Stimulated activated memory B cell treated with anti-CD40 and anti-IgM and Interleukin-4, amounts not matched to agents 10 μg/mL and 1 μg/mL and 100 μg/mL, for 72 hours (primary cell): ENCODE measurements around the gene CTNND2.
"Not testable (repeated sequence)": the region's sequence is repeated elsewhere in the genome, so short reads cannot be mapped to it uniquely, and the experiment has no call there.

Experiments
- ATAC-seq: fragments of 150-1000 bp; cut with Tn5 transposase; 2 replicates; pipeline ENCODE4 v1.10.0; 2021
- H3K27ac Mint-ChIP-seq: one replicate; pipeline ENCODE4 v1.8.0; 2022; ENCODE audit warnings: mild to moderate bottlenecking, mixed read lengths
- H3K27me3 Mint-ChIP-seq: one replicate; pipeline ENCODE4 v1.8.0; 2022; ENCODE audit warnings: mixed read lengths
- H3K36me3 Mint-ChIP-seq: one replicate; pipeline ENCODE4 v1.8.0; 2022; ENCODE audit warnings: mixed read lengths
- H3K4me1 Mint-ChIP-seq: one replicate; pipeline ENCODE4 v1.8.0; 2022; ENCODE audit warnings: mixed read lengths
- H3K4me3 Mint-ChIP-seq: one replicate; pipeline ENCODE4 v1.8.0; 2022; ENCODE audit warnings: mild to moderate bottlenecking, moderate library complexity, mixed read lengths
- H3K9me3 Mint-ChIP-seq: one replicate; pipeline ENCODE4 v1.8.0; 2022; ENCODE audit warnings: mixed read lengths

Gene CTNND2

DNA sequence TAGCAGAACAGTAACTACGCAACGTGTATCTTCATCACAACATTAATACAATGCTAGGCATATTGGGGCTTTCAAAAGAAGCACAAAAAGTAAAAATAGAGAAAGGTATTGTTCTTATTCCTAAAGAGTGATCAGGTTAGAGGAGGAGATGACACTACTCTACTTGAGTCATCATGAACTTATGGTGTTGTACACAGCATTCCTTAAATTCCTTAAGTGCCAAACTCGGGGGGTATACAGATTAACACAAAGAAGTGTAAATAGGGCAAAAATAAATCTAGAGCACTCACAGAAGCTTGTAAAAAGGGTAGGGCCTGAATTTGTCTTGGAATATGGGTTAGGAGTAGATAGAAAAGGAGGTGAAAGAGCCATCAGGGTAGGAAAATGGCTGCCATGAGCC lies 835.2 kb downstream of the CTNND2 start:
- H3K4me1 Mint-ChIP-seq, result no peaks in the 10 kb centered on the region
- H3K27ac Mint-ChIP-seq, result no peak overlapping the region
- ATAC-seq, result no peak
- peaks cover 6% of the 10 kb centered on the region for H3K36me3 Mint-ChIP-seq
- H3K27me3 Mint-ChIP-seq, result peaks cover 22% of the 10 kb centered on the region
- peaks cover 15% of the 10 kb centered on the region for H3K9me3 Mint-ChIP-seq
- no peak overlapping the region for H3K4me3 Mint-ChIP-seq

DNA sequence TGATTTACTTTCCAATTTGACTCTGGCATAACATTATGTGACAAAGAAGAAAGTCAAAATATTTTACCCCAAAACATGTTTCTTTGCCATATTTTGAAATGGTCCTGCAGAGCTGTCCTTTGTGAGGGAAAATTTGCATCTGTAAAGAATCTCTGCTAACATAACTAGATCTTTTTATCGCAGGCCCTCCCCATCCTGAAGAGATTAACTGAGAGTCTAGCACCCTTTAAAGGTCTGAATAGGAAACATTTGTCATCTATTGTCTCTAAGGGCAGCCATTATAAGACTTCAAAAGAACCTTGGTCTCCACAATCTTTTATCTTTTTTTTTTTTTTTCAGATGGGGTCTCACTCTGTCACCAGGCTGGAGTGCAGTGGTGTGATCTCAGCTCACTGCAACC lies 838.5 kb downstream of the CTNND2 start:
- not testable (repeated sequence) for H3K36me3 Mint-ChIP-seq, H3K4me1 Mint-ChIP-seq, H3K4me3 Mint-ChIP-seq, ATAC-seq, H3K27ac Mint-ChIP-seq
- Mint-ChIP-seq H3K9me3 (peaks cover 13% of the 10 kb centered on the region), H3K27me3 (peaks cover 27% of the 10 kb centered on the region)

DNA sequence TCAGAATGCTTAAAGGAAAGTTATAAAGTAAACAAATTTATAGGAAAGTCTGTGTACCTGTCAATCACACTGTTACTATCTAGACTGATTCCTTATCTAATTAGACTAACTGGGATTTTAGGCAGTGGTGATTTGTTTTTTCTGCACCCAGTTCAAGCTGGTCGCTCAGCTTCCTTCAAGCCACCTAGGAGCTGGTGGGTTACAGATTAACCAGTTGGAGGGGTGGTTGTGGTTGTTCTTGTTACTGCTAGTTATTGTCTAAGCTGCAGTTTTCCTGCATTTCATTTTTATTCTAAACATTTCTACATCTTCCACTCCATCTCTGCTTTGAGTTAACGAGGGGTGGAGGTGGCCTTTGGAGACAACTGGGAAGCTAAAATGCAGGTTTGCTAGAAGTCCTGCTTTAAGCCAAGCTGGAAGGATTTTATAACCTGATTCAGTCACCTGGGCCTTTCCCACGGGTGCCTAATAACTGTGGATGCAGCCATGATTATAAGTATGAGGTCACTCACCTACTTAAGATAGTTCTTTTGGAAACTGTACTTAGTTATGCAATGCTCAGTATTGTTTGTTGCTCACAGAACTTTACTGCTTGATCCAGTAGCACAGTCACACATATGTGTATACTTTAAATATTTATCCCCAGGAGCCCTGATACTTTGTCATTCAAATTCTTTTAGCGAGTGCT lies 839.3 kb downstream of the CTNND2 start:
- no peaks in the 10 kb centered on the region for H3K36me3 Mint-ChIP-seq
- H3K27me3 Mint-ChIP-seq, result peaks cover 19% of the 10 kb centered on the region
- ATAC-seq, result no peak

DNA sequence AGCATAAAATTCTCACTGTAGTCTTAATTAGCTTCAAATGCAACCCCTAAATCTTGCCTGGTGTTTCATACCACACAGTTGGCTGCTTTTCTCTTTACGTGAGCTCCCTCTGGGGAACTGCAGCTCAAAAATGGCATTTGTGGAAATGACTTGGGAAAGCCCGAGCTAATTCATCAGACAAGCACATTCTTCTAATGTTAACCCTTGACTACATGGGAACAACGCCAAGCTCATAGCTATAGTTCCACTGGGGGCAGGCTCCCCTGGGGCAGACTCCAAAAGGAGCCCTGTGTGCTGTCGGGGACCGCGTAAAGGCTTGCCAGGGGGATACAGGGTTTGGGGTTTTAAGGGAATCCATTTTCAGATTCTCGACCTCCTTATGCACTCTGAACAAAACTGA lies 841.8 kb downstream of the CTNND2 start:
- Mint-ChIP-seq H3K4me3 (no peak overlapping the region), H3K9me3 (peaks cover 3% of the 10 kb centered on the region), H3K36me3 (no peaks in the 10 kb centered on the region), H3K4me1 (no peaks in the 10 kb centered on the region), H3K27ac (no peak overlapping the region), H3K27me3 (peaks cover 19% of the 10 kb centered on the region)
- no peak for ATAC-seq

More for the DNA sequence above, 839.3 kb downstream of the CTNND2 start:
- no peak overlapping the region for H3K4me3 Mint-ChIP-seq
- no peaks in the 10 kb centered on the region for H3K4me1 Mint-ChIP-seq
- peaks cover 6% of the 10 kb centered on the region for H3K9me3 Mint-ChIP-seq
- no peak overlapping the region for H3K27ac Mint-ChIP-seq

DNA sequence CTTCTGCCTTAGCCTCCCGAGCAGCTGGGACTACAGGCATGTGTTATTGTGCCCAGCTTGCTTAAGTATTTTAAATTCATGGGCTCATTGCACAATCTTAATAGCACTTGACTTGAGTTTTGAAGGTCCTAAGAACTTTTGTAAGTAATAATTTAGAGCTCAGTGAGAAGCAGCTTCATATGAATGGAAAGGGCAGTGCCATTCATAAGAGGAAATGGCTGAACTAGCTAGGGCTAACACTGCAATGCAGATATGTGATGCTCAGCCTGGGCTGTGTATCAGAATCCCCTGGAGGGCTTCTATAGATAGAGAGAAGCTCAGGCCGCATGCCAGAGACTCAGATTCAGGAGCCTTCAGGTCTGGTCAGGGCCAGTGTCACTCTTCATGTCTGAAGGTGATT lies 847.7 kb downstream of the CTNND2 start:
- Mint-ChIP-seq H3K27me3 (peaks cover 5% of the 10 kb centered on the region), H3K4me3 (no peak overlapping the region), H3K9me3 (peaks cover 3% of the 10 kb centered on the region), H3K4me1 (no peaks in the 10 kb centered on the region), H3K36me3 (no peaks in the 10 kb centered on the region), H3K27ac (no peak overlapping the region)
- ATAC-seq, result no peak

DNA sequence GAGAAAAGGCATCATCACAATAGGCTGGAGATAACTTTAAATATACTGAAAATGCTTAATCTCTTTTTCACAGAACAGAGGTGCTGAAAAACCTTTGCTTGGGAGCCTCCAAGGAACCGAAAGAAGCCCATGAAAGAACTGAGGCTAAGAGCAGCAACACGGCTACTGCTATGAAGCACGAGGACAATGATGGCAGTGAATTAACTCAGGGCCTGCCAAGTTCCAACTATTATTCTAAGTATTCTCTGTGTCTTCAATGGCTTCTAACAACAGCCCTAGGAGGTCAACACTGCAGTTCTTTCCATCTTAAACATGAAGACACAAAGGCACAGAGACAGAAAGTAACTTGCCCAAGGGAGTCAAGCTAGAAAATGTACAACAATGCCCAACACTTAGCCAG lies 850.2 kb downstream of the CTNND2 start:
- ATAC-seq, result no peak
- no peak overlapping the region for H3K27ac Mint-ChIP-seq
- no peaks in the 10 kb centered on the region for H3K9me3 Mint-ChIP-seq
- H3K27me3 Mint-ChIP-seq, result no peaks in the 10 kb centered on the region
- no peaks in the 10 kb centered on the region for H3K4me1 Mint-ChIP-seq
- no peak overlapping the region for H3K4me3 Mint-ChIP-seq
- H3K36me3 Mint-ChIP-seq, result no peaks in the 10 kb centered on the region

DNA sequence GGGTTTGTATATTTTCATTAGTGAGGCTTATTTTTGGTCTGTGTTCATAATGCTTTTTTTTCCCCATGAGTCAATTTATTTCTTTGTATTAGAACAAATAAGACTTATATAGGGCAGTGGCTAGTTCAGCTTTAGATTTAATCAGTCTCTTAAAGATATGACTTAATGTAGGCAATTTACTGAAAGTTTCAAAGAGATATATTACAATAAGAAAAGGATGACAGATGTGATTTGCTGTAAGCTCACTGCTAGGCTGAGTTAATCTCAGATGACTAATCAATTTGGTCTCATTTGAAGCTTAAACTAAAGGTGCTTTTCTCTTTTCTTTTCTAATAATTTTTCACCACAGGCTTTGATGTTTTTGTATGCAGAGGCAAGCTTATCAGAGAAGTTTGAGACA lies 851.4 kb downstream of the CTNND2 start:
- Mint-ChIP-seq H3K4me3 (no peak overlapping the region), H3K9me3 (no peaks in the 10 kb centered on the region), H3K4me1 (no peaks in the 10 kb centered on the region), H3K36me3 (no peaks in the 10 kb centered on the region), H3K27ac (no peak overlapping the region), H3K27me3 (no peaks in the 10 kb centered on the region)
- ATAC-seq, result no peak

DNA sequence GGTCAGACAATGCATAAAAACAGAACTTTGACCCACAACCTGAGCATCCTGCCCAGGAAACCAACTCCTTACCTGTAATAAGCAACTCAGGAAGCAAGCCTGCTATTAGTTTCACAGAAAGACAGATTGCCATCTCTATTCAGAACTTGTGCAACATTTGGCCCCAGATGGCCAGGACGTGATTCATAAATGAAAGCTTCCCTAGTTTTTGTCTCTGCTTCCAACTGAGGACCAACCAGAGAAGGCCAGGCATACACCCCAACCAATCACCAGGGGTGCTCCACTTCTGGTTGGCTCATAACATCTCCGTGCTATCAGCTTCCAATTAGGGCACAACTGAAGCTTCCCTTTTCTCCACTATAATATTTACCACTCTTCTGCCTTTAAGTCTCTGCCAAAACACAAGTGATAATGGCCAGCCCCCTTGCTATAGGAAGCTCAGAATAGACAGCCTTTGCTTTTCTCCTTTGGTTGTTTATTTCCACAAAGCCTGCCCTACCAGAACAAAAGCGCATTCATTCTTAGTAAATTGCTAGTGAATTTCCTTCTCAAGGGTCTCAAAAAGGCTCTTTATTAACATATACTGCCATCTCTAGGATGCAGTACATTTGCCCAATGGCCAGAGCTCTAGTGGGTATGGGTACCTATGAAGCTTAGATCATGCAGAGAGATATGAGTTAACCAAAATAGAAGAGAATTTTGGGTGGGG lies 853.5 kb downstream of the CTNND2 start:
- H3K27ac Mint-ChIP-seq, result no peak overlapping the region
- H3K36me3 Mint-ChIP-seq, result no peaks in the 10 kb centered on the region
- no peaks in the 10 kb centered on the region for H3K27me3 Mint-ChIP-seq
- H3K4me1 Mint-ChIP-seq, result no peaks in the 10 kb centered on the region
- H3K4me3 Mint-ChIP-seq, result no peak overlapping the region
- ATAC-seq, result no peak
- no peaks in the 10 kb centered on the region for H3K9me3 Mint-ChIP-seq

DNA sequence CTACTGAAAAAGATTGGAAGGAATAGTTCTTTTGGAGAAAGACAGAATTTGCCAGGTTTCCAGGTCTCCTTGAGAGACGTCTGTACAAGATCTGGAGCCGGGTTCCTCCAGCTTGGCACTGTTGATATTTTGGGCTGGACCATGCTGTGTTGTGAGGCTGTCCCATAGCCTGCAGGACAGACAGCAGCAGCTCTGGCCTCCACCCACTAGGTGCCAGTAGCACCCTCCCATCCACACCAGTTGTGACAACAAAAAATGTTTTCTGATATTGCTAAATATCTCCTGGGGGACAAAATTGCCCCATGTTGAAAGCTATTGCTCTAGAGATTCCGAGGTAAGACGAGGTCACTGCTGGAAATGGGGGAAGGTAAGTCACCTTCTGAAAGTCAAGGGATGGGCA lies 855.5 kb downstream of the CTNND2 start:
- H3K27ac Mint-ChIP-seq, result no peak overlapping the region
- ATAC-seq, result no peak
- H3K4me1 Mint-ChIP-seq, result no peaks in the 10 kb centered on the region
- H3K36me3 Mint-ChIP-seq, result no peaks in the 10 kb centered on the region
- no peaks in the 10 kb centered on the region for H3K9me3 Mint-ChIP-seq
- no peak overlapping the region for H3K4me3 Mint-ChIP-seq
- H3K27me3 Mint-ChIP-seq, result no peaks in the 10 kb centered on the region

DNA sequence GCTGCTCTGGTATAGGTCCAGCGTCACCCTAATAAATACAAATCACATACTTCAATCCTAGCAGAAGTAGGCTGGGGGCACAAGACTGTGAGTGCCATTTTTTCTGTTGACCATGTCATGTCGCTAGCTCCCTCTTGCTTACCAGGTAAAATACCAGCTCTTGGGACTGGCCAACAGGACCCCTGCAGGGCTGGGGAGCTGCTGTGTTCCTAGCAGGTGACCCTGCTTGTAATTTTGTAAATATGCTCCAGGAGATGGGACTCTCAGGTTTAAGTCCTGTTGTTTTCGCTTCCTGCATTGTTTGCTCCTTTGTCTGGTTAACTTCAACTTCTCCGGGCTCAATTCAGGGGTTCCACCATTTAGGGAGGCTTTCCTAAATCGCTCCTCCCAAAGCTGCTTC lies 856.6 kb downstream of the CTNND2 start:
- H3K27ac Mint-ChIP-seq, result no peak overlapping the region
- no peaks in the 10 kb centered on the region for H3K9me3 Mint-ChIP-seq
- H3K36me3 Mint-ChIP-seq, result no peaks in the 10 kb centered on the region
- H3K4me1 Mint-ChIP-seq, result no peaks in the 10 kb centered on the region
- H3K4me3 Mint-ChIP-seq, result no peak overlapping the region
- H3K27me3 Mint-ChIP-seq, result no peaks in the 10 kb centered on the region
- ATAC-seq, result no peak

DNA sequence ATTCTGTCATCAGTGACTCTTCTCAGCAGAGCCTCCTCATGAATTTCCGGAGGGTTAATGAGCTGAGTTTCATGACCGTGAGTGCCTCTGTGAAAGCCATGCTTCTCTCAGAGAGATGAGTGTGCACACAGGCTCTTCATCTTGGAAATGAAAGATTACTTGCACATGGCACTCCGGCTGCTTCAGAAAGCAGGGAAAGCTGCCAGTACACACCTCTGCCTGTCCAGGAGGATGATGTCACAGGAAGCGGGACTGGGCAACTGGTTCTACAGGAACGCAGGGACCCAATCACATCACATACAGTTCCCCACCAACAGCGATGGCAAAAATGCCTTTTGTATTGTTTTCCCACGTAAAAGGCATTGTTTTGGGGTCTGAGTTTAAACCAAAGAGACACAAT lies 857.2 kb downstream of the CTNND2 start:
- Mint-ChIP-seq H3K4me1 (no peaks in the 10 kb centered on the region), H3K9me3 (no peaks in the 10 kb centered on the region), H3K4me3 (no peak overlapping the region), H3K36me3 (no peaks in the 10 kb centered on the region), H3K27ac (no peak overlapping the region), H3K27me3 (no peaks in the 10 kb centered on the region)
- no peak for ATAC-seq

DNA sequence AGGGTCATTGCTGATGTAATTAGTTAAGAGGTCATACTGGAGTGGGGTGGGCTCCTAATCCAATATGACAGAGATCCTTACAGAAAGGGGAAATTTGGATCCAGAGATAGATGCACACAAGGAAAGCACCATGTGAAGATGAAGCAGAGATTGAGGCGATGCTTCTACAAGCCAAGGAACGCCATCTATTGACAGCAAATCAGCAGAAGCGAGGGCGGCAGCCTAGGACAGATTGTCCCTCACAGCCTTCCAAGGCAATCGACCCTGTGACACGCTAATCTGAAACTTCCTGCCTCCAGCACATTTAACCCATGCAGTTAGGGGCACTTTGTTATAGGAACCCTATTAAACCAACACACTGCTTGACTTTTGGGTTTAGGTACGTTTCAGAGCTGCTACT lies 858.1 kb downstream of the CTNND2 start:
- no peak for ATAC-seq
- no peak overlapping the region for H3K4me3 Mint-ChIP-seq
- no peaks in the 10 kb centered on the region for H3K27me3 Mint-ChIP-seq
- H3K27ac Mint-ChIP-seq, result no peak overlapping the region
- no peaks in the 10 kb centered on the region for H3K36me3 Mint-ChIP-seq
- H3K4me1 Mint-ChIP-seq, result no peaks in the 10 kb centered on the region
- no peaks in the 10 kb centered on the region for H3K9me3 Mint-ChIP-seq

DNA sequence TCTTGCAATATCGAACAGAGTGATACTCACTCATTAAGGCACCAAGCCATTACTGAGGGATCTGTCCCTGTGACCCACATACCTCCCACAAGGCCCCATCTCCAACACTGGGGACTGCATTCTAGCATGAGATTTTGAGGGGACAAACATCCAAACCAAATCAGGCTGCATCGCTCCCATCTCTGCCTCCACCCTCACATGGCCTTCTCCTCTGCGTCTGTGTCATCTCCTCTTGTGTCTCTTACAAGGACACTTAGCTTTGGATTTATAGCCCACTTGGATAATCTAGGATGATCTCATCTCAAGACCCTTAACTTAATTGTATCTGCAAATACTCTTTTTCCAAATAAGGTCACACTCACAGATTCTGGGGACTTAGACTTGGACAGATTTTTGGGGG lies 858.8 kb downstream of the CTNND2 start:
- Mint-ChIP-seq H3K36me3 (no peaks in the 10 kb centered on the region), H3K4me3 (no peak overlapping the region), H3K27ac (no peak overlapping the region), H3K4me1 (no peaks in the 10 kb centered on the region), H3K27me3 (no peaks in the 10 kb centered on the region), H3K9me3 (no peaks in the 10 kb centered on the region)
- ATAC-seq, result no peak

DNA sequence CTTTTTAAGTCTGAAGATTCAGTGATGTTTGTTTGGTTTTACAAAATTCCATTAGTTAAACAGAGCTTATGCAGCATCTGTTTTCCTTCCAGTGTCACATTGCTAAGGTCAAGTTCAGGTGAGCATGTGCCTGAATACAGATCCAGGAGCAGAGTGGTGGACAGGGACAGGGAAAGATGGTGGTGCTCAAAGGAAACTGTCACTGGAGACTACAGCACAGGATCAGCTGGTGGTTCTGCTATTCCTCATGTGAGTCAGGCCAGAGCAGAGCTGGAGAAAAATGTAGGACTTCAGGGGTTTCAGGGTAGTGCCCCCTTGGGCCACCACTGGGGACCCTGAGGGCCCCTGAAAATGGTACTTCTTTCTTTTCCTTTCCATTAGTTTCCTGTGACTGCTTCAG lies 859.7 kb downstream of the CTNND2 start:
- Mint-ChIP-seq H3K36me3 (no peaks in the 10 kb centered on the region), H3K27ac (no peak overlapping the region), H3K4me1 (no peaks in the 10 kb centered on the region), H3K4me3 (no peak overlapping the region), H3K9me3 (no peaks in the 10 kb centered on the region), H3K27me3 (peaks cover 1% of the 10 kb centered on the region)
- ATAC-seq, result no peak

DNA sequence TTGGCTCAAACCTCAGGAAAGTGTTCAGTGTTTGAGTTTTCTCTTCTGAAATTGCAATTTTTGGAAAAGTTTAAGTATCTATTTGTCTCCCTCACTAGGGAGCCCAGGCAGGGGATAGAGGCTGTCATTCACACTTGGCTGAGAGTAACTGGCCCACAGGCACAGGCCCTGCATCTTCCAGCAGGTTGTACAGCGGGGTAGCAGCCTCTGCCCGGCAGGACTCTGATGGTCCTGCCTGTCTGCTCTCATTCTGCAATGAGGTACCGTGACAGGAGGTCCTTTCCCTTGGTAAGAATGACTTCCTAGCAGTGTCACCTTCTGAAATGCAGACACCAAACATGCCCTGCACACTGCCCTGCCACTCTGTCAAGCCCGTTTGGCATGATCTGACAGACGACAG lies 860.4 kb downstream of the CTNND2 start:
- Mint-ChIP-seq H3K4me1 (no peaks in the 10 kb centered on the region), H3K27me3 (peaks cover 8% of the 10 kb centered on the region), H3K9me3 (no peaks in the 10 kb centered on the region), H3K4me3 (no peak overlapping the region), H3K27ac (no peak overlapping the region), H3K36me3 (no peaks in the 10 kb centered on the region)
- ATAC-seq, result no peak

DNA sequence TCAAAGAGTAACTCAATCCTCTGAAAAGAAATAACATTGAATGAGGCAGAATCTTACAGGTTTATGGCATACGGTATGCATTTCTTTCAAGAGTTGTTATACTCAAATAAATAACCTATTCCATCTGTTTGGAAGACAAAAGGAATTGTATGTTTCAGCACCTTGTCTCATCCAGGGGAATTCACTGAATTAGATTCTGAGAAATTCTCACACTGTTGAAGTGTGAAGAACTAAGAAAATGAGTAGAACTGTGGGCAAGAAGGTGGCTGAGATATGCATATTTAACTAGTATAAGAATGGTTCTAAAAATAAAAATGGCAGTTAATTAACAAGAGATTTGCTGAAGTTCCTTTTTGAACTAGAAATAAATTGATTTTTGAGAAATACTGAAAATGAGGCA lies 863.9 kb downstream of the CTNND2 start:
- no peaks in the 10 kb centered on the region for H3K4me1 Mint-ChIP-seq
- no peaks in the 10 kb centered on the region for H3K9me3 Mint-ChIP-seq
- H3K4me3 Mint-ChIP-seq, result no peak overlapping the region
- no peaks in the 10 kb centered on the region for H3K36me3 Mint-ChIP-seq
- no peak for ATAC-seq
- H3K27me3 Mint-ChIP-seq, result peaks cover 21% of the 10 kb centered on the region
- H3K27ac Mint-ChIP-seq, result no peak overlapping the region
